Measurements from ENCODE around the gene FHOD3. TPM values are rescaled to one million over a fixed set of nuclear protein-coding genes. Genes with fewer than 3 reads are reported as not detected.

Gene FHOD3
- total and polyA plus RNA-seq, 2 of the 8 experiments (the other 6 are each of a cell fraction or from before 2014, with no cell fraction given), result 9.7 to 10.5 TPM

DNA sequence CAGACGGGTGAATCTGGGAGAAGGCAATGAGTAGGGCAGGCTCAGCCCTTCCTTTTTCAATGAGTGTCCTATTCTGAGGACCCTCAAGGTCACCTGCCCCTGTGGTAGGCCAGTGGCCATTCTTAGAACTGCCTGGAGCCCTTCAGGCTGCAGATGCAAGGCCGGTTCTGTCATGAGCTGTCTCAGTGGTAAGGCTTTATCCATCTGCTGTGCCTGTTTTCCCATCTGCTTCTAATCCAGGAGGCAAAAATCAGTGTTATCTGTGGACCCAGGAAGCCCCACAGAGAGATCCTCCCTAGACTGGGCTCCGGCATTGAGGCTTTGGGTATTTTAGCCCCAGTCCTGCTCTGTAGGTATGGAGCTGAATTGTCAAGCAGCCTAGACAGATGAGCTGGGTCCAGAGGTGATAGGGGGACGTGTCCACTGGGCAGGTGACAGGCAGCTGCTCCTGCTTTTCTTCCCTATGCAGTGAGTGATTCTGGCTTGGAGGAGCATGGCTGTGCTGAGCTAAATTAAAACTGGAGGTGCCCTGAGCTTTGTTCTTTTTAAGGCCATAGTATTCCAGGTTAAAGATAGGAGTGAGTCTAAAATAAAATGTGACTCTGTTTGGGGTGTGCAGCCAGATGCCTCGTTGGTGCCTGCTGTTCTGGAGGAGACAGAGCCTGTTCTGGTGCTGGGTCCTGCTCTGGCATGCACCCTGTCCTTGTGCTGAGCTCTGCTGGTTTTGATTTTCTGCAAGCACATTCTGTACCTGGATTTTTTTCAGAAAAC is 92.5 kb downstream of the FHOD3 start (continued):
- no peak for TF ChIP-seq HDAC6 (IDR thresholded peaks at IDR 0.05; ENCODE audit: low read depth, low read length)
- TF ChIP-seq BCL11A (IDR thresholded peaks at IDR 0.05; ENCODE audit: low read depth in 2 of 2, low read length in 2 of 2), result no peak
